Stimulated activated CD8-positive, alpha-beta memory T cell treated with anti-CD3 and anti-CD28 coated beads, Interleukin-2, amount 100 ng/mL, for 48 hours (primary cell): Measurements from ENCODE around the gene SHTN1.

Experiments used
- DNase-seq, 2 donors: peaks; one replicate each; pipeline ENCODE4 v3.0.0-alpha.2; 2020; ENCODE audit warnings: low read depth in 2 of 2

Gene SHTN1

DNA sequence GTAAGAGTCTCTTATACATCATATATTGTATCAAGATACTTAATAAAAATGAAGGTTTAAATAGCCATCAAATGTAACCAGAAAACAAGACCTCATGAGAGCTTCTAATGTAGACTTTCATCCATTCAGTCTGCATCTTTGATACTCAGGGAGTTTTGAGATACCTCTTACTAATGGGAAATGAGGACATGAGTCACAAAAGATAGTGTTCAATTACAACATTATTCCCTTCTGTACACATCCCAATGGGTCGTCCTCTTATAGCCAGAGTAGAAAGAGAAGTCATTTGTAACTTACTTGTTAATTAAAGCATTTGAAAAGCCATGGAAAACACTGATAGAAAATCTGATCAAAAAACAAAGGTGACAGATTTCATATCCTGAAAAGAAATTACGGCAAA lies 19.4 kb downstream of the SHTN1 start:
- no peak for DNase-seq

DNA sequence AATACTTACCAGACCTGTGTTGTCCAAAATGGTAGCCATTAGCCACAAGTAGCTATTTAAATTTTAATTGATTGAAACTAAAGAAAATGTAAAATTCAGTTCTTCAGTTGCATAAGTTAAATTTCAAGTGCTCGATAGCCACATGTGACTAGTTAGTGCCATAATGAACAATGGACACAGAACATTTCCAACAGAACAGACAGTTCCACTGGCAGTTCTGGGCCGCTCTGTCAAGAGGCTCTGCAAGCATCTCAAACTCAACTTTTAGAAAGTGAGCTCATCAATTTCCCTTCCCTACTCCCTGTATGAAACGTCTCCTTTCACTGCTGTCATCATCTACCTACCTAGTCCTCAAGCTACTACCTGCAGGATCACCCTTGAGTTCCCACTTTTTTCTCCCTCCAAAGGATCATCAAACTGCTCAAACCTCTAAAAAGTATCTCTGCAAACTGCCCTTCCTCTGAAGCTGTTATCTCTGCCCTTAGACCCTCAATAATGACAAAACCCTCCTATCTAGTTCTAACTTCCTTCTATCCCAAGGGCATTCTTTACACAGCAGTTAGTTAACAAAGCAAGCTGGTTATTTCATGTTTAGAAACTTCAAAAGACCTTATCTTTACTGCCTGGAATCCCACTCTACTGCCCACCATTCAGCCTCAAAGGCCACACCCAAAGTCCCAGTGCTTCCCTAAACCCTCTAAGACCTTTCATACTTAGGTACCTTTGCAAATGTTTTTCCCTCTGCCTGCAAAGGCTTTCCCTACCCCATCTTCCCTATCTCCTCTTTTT lies 20.6 kb downstream of the SHTN1 start:
- no peak for DNase-seq

DNA sequence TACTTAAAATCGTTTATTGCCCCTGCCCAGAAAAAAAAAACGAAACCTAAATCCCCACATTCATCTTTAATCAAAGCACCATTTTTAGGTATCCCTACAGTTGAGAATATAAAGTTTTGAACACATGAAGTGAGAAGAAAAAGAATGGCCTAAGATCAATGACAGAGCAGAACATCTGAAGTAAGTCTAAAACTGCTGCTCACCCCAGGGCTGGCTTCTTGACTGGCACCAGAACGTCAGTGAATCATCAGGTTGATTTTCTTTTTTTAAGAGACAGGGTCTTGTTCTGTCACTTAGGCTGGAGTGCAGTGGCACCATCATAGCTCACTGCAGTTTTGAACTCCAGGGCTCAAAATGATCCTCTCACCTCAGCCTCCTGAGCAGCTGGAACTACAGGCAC lies 24.9 kb downstream of the SHTN1 start:
- no peak for DNase-seq

DNA sequence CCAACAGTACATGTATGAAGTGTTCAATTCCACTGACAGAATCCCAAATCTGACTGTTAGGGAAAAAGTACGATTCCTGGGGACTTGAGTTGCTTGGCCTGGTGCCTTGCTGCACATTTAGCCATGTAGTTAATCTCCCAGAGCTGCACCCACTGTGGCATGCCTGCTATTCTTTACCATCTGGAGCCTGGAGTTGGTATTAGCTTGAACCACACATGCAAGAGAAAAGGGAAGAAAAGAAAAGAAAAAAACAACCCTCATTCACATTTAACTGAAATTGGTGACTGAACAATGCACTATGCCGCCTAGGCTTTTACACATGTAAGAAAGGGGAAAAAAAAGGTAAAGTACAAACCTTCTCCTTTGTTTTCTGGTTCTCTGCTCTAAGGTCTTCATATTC lies 26.1 kb downstream of the SHTN1 start:
- no peak for DNase-seq

DNA sequence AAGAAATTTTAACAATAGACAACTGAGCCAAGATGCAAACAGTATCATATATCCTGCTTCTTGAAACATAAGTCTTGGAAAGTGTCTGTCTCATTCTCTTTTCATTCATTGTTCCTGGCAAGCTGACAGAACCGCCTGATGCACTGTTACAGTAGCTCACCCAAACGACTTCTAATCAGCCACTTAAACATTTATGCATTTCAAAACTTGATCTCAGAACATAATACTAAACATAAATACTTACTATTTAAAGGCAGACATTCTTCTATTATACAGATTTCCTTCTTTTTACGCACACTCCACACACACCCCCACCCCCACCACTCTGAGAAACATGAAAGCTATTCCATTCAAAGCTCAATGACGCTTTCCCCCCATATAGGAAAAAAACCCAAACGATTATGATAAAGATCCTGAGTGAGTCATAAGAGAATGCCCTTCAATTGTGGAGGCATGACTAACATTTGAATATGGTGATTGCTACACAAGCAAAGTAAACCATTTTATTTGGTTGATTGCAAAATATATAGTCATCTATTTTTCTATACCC lies 30.5 kb downstream of the SHTN1 start:
- no peak for DNase-seq

DNA sequence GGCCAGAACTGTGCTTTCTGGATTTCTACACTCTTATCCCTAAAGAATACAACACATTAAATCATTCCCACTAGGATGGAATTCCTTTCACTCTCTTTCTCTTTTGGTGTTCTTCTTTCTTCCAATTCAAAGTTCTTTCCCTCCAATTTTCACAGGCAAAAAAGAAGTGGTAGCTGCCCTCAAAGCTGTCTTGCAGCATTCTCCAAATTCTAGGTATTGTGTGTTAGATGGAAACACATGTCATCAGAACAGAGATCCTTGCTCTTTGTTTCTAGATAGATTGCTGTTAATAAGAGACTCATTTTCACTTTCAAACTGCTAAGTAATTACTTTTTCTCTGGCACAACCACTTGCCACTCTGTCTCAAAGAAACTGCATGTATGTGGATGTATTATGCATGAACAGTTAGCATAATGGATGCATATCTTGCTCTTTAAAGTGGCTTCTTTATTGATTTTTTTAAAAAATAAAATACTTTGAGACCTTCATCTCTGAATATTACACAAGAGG lies 31.0 kb downstream of the SHTN1 start:
- DNase-seq: no peak

DNA sequence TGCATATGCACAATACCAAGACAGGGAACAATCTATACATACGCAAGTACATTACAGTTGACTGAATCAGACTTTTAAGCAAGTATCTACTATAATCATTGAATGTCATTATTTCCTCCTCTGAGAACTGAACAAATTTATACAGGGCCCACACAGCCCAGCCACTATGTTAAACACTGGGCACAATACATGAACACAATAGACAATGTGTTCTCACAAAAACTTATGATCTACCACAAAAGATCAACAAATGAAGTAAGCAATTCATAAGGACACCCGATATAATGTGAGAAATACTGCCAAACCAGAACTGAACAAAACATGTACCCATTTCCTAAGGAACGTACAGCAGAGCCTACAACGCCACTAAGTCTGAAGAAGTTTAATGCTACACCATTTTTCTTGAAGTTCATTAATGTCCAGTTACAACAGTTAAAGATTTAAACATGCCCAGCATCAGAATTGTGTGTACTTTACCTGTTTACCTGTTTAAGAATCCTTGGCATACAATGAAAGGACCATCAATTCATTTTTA lies 31.5 kb downstream of the SHTN1 start:
- no peak for DNase-seq

DNA sequence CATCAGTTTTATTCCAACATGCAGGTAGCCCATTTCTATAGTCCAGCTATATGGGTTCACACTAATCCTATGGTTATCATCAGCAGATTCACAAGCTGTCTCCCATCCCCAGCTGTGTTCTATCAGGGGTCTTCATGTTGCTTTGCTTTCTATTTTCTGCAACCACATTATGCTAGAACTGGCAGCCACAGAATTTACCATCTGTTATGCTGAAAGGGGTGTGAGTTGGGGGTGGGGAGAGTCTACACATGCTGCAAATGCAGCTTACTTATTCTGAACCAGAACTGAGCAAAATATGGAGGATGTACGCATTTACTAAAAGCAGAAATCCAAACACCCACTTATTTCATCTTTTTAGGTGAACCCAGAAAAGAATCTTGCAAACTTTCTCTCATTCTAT lies 32.9 kb downstream of the SHTN1 start:
- DNase-seq: no peak

DNA sequence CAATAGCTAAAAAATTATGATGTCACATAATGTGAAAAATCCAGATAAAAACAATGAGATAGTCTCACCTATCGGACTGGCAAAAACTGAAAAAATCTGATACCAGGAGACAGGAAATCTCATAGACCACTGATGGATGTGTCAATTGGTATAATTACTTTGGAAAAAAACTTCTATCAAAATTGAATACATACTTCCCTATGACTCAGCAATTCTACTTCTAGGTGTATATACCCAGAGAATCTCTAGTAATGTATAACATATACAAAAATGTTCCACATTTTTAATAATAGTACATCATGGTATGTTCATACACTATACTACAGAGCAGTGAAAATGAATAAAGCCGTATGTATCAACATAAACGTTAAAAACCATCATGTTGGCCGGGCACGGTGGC lies 34.9 kb downstream of the SHTN1 start:
- no peak for DNase-seq

DNA sequence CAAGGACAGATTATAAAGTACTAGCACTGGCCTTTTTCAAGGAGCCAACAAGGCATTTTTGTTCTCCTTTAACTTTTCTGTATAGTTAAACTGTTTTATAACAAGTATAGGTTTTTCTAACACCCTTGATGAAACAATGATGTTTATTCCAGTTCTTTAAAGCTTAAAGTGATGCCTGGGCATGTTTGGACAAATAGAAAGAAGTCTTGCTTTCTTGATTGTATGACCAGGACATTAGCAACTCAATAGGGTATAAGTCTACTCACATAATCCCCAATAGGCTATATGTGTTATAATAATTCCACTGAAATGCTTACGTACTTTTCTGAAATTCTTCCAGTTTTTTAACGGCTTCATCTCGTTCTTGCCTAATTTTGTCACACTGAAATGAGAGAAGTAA lies 36.7 kb downstream of the SHTN1 start:
- no peak for DNase-seq

DNA sequence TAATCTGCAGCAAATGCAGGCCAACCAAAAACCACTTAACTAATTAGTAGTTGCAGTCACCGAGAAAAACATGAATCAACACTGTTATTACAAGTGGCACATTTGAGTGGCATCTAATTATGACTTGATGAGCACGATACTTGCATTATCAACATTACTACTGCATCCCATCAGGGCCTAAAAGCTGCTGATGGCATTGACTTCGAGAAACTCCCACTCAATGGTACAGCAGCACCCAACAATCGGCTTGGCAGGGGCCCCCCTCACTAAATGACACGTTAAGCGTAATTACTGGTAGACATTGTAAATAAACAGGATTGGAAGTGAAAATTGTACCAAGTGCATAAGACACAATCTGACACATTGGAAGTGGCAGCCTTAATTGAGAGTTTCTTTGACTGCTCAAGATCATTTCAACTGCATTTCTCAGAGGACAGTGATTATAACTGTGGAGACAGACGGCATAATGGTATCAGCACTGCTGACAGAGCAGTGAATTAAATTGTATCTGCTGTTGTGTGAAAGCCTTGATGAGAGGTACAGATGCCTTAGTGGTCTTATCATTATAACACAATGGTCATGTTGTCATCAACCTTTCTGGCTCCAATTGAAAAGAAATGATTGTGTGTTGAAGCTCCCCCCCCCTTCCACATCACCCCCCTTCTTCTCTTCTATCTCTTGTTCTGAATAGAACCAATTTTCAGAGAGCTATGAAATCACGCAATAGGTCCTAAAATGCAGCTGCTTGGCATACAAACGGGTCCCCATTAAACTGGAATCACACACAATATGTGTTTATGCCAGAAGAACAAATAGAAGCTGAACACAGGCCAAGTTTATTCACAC lies 43.4 kb downstream of the SHTN1 start:
- no peak for DNase-seq

DNA sequence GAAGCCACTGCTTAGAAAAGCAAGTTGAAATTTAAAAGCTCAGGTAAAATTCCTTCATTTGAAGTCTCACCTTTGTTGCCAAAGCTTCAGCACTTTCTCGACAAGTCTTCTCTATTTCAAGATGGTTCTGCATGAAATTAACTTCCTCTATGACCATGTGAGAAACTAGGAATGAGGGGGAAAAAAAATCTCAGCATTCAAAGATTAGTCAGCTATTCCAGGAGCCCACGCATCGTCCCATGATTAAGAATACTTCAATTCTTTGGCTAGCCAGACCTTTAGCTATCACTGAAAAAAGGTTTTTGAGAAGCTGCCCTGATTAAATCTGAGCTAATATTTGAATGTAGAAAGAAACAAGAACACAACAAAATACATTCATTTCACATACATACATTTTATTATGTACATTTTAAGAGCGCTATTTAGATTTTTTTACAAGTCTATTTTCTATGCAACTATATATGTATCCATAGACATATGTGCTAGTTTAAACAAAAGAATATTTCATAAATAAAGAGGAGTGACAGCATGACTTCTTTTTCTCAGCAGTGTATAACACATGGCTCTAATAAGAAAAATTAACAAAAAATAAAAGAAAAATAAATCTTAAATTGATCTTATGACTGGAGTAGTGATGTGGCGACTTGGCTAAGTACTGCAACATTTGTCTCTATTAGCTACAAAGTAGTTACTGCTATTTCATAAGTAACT lies 44.8 kb downstream of the SHTN1 start:
- DNase-seq: no peak

DNA sequence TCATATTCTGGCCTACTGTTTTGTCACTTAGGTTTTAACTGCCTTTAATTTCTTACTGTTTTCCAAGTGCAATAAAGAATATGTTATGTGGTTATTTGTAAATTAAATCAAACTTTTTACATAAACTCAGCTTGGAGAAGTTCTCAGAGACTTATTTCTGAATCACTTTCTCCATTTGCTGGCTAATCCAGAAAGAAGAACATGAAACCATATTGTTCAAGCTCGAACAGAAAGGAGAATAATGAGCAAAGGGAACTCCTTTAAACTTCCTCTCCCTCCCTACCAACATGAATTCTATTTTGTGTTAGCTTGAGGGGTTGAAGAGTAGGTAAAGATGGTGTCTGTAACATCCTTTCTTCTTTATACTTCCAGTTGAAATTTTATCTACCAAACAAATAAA lies 52.3 kb downstream of the SHTN1 start:
- no peak for DNase-seq

DNA sequence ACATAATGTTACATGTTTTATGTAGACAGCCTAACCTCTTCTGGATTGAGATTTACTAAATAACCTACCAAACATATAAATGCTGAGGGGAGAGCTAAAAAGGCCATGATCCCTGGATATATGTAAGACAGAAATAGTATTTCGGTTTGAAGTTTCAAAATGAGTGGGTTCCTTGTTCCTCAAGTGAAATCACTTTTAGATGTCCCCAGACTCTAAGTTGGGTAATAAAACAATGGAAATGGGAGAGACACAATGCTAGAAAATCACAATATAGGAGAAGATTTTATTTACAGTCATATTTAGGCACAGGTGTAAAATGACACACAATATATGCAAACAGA lies 56.5 kb downstream of the SHTN1 start:
- no peak for DNase-seq

DNA sequence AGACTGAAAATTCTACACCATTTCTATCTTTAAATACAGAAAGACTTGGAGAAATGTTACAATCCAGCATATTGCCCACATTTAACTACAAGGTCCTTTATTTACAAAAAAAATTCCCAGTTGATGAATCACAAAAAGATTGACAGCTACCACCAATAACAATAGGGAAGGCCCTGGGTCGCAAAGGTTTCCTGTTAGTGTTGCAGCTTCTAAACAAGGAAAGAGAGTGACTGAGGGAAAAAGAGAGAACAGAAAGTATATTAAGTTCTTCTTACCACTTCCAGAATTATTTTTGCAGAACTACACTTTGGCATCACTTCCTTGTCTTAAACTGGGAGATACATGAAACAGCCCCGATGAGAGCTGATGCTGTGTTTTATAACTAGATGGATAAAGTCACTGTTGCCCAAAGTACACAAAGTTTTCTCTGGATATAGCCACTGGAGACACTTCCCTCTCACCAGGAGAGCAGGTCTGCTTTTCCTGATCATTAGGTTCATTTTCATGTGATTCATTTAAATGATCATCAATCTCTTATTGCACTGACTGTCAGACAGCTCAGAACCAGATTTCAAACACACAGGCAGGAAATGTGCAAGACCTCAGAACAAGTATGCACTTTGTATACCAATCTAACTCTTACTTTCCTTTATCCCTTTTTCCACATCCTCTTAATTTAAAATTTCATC lies 57.0 kb downstream of the SHTN1 start:
- DNase-seq: no peak

DNA sequence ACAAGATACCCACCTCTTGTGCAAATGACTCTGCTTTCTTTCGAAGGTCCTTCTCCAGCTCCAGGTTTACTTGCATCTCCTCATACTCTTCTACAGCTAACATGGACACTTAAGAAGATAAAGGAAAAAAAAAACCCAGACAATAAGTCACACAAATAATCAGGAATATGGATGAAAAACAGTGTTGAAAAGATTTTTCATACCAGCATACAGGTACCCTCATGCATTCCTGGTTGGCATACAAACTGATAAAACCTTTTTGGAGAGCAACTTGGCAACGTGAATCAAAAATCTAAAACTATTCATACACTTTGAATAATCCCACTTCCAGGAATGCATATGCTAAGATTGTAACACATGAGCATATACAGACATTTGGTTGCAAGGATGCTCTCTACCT lies 60.1 kb downstream of the SHTN1 start:
- DNase-seq: no peak

DNA sequence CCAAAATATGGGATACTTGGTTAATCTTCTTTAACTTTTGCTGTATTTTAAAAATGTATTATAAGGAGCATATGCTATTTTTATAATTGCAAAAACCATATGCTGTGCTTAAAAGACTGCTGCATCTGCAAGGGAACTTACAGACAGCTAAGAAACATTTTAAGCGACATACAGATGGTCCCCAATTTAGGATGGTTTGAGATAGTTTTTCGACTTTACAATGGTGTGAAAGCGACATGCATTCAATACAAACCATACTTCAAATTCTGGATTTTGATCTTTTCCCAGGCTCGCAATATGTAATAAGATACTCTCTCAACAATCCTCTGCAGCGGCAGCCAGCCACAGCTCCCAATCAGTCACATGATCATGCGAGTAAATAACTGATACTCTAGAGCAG lies 73.2 kb downstream of the SHTN1 start:
- no peak for DNase-seq

DNA sequence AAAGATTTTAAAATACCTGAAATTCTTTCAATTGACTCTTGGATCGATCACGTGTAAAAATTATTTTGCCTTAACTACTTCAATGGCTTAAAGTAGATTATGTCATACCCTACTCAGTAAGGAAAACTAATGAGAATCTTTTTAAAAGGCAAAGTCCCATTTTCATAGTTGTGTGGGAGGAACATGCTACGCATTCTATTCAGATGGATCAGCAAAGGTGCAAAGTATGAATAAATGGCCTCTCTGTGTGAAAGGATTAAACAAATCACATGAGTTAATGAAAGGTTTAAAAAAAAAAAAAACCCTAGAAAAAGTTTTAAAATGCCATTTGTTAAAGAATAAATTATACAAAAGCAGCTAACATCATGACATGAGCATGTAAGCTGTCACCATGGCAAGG lies 78.6 kb downstream of the SHTN1 start:
- no peak for DNase-seq

DNA sequence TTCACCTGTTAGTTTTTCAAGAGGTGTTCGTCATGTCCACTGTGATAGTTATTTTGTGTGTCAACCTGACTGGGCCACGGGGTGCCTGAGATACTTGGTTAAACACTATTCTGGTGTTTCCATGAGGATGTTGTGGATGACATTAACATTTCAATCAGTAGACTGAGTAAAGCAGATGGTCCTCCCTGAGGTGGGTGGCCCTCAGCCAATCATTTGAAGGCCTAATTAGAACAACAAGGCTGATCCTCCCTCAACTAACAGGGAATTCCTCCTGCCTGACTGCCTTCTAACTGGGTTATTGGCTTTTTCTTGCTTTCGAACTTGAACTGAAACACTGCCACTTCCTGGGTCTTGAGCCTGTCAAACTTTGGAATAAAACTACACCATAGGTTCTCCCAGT lies 79.9 kb downstream of the SHTN1 start:
- DNase-seq: no peak

DNA sequence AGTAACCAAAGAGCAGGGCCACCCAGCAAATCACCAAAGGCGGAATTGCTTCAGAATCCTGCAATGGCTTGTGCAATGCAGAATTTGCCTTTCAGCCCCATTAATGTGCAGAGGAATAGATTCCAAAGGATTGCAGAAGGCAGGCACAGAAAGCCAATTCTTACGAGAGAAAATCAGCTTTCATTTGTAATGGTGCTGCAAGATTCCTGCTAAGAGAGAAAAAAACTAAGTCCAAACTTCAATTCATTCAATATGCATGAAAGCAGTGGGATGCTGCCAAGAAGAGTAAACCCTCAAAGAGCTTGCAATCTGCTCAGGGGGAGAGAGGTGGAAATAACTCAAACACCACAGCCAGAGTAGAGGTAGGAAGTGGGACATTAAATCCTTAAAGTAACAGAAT lies 85.3 kb downstream of the SHTN1 start:
- DNase-seq: no peak

DNA sequence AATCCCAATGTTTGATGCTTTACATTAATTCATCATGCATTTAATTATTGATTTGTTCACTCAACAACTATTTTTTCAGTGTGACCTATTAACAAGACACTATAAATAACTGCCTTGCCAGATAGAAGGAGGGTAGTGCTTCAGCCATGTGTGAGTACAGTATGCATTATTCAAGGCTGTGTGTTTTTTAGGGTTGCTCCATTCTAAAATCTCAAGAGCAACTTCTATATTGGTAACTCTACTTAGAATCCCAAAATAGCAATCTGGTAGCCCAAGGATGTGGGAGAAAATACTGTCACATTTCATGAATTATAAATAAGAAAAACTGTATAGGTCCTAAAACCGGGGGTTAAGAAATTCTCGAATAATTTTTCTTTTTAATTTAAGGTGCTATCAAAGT lies 85.8 kb downstream of the SHTN1 start:
- no peak for DNase-seq
